ENCODE data around the gene LPIN3.

DNA sequence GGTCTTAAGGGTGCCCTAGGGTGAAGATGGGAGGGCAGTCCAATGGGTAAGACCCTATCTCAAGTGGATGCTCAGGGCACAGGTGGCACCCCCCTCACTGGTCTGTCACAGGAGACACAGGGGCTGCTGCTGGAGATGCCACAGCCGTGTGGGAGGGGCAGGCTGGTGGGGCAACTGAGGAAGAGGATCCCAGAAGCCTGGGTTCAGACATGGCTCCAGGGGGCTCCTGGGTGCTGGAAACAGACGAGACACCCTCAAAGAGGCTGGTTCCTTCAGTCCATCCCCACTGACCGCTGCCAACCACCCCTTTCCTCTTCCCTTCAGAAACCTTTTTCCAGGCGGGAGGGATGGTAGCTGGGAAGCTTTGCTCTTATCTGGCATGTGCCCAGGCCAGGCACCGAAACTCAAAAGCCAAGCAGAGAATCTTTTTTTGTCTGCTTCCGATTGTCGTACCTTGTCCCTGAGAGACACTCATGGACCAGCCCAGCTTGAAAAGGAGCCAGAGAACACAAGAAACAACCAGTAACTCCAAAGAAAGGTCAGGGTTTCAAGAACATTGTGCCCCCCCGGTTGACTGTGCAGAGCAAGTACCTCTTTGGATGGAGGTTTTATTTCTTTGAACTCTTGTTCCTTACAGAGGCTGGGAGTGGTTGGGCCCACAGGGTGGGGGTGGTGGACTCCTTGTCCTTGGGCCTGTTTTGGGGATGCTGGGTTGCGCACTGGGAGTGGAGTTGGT, 54.5 kb downstream of the LPIN3 start:
- TF ChIP-seq, protein P1, sequence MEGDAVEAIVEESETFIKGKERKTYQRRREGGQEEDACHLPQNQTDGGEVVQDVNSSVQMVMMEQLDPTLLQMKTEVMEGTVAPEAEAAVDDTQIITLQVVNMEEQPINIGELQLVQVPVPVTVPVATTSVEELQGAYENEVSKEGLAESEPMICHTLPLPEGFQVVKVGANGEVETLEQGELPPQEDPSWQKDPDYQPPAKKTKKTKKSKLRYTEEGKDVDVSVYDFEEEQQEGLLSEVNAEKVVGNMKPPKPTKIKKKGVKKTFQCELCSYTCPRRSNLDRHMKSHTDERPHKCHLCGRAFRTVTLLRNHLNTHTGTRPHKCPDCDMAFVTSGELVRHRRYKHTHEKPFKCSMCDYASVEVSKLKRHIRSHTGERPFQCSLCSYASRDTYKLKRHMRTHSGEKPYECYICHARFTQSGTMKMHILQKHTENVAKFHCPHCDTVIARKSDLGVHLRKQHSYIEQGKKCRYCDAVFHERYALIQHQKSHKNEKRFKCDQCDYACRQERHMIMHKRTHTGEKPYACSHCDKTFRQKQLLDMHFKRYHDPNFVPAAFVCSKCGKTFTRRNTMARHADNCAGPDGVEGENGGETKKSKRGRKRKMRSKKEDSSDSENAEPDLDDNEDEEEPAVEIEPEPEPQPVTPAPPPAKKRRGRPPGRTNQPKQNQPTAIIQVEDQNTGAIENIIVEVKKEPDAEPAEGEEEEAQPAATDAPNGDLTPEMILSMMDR (IDR thresholded peaks at IDR 0.05), result no peak
- TF ChIP-seq POLR2A (IDR thresholded peaks at IDR 0.05), result no peak
